Rectal smooth muscle tissue (tissue), 1 donor: Measurements from ENCODE around the gene RMDN2.

Experiments used
- H3K27ac ChIP-seq: one replicate; pipeline ENCODE4 v1.7.0; 2013; ENCODE audit warnings: low read depth, low read length, inconsistent platforms
- H3K27me3 ChIP-seq: one replicate; pipeline ENCODE4 v1.7.0; 2013; ENCODE audit warnings: low read length; ENCODE audit not compliant: control insufficient read depth, insufficient read depth
- H3K36me3 ChIP-seq: one replicate; pipeline ENCODE4 v1.7.0; 2013; ENCODE audit warnings: low read length; ENCODE audit not compliant: control insufficient read depth, insufficient read depth
- H3K4me1 ChIP-seq: one replicate; pipeline ENCODE4 v1.7.0; 2013; ENCODE audit warnings: low read length; ENCODE audit not compliant: control insufficient read depth, insufficient read depth
- H3K4me3 ChIP-seq: one replicate; pipeline ENCODE4 v1.7.0; 2013; ENCODE audit warnings: low read length
- H3K9ac ChIP-seq: one replicate; pipeline ENCODE4 v1.7.0; 2013; ENCODE audit warnings: low read length

RMDN2 gene

DNA sequence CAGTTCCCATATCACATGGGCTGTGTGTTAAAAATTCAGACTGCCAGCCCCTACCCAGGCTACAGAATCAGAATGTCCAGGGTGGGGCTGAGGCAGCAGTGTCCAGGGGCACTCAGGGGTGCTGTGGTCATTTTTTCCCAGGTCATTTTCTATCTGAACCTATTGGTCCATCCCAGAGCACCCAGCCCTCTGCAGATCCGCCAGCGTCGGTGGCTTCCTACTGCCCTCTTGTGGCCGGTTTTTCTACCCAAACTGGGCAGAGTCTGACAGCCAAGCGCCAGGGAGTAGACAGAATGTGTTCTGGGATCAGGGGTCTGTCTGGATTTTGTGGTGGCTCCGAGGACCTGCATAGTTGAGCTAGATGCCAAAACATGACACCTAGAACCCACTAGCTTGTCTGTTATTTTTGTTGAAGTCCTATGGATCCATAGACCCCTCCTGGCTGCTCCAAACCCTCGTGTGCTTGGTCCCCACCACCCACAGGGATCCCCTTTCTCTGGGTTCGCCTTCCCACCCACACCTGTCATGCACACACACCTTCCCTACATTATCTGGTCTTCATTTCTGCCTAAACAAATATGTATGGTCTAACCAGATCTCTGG is 34.1 kb upstream of the RMDN2 start:
- H3K9ac ChIP-seq = no peak overlapping the region
- no peaks in the 10 kb centered on the region for H3K36me3 ChIP-seq
- H3K4me1 ChIP-seq = no peaks in the 10 kb centered on the region
- no peak overlapping the region for H3K4me3 ChIP-seq
- H3K27me3 ChIP-seq = no peaks in the 10 kb centered on the region
- no peak overlapping the region for H3K27ac ChIP-seq

DNA sequence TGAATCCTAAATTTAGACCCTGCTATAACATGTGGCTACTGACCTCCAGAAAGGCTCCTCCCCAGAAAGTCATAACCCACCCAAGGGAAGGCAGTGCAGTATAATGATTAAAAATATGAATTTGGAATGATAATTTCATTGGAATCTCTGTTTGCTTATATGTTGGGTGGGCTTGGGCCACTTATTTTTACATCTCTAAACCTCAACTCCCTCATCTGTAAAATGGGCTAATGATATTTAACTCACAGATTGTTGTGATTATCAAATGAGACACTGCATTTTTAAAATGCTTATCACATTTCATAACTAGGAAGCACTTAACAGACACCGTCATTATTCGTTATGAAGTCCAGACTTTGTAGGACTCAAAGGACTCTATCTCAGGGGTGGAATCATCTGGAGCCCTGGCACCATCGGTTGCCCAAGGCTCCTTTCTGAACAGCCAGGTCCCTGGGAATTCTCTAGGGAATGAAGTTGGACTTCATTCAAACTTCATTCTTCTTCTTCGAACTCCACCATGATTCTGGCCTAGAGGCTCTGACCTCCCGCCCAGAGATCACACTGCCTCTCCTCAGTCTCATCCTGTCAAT is 33.1 kb upstream of the RMDN2 start:
- Histone ChIP-seq H3K27me3 (no peaks in the 10 kb centered on the region), H3K4me1 (no peaks in the 10 kb centered on the region), H3K4me3 (no peak overlapping the region), H3K9ac (no peak overlapping the region), H3K27ac (no peak overlapping the region), H3K36me3 (no peaks in the 10 kb centered on the region)

DNA sequence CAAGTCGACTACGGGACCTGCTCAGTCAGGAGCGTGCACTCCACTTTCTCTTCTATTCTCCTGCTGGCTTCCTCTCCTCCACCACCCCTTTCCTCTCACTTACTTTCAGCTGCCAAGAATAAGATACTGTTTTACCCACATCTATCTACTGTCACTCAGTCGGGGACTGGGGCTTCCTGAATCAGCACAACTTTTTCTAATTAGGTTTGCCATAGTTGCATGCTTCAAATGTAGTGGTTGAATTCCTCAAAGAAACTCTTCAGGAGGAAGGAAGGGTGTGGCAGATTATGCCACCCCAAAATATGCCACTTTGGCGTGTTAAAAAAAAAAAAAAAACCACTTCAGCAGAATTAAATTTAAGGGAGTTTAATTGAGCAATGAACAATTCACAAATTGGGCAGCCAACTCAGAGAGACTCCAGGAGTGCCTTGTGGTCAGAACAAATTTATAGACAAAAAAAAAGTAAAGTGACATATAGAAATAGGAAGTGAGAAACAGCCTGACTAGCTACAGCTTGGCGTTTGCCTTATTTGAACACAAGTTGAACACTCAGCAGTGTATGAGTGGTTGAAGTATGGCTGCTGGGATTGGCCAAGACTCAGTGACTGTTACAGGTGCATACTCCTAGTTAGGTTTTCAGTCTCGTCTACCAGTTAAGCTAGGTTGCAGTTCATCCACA is 32.5 kb upstream of the RMDN2 start:
- Histone ChIP-seq H3K4me1 (no peaks in the 10 kb centered on the region), H3K9ac (no peak overlapping the region), H3K36me3 (no peaks in the 10 kb centered on the region), H3K27ac (no peak overlapping the region), H3K4me3 (no peak overlapping the region), H3K27me3 (no peaks in the 10 kb centered on the region)

DNA sequence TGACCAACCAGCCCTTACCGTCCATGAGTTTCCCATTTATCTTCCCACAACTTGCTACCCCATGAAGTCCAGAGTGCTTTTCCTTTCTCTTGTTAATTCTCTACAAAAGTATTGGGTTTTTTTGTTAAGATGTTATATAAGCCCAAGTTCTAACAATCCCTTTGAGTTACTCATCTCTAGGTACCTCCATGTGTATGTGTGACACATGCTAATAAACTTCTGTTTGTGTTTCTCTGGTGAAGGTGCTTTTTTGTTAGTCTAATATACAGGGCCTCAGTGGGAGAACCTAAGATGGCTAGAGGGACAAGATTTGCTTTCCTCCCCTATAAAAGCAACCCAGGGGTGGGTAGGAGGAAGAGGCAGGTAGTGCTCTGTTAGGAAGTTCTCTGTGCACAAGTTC is 31.8 kb upstream of the RMDN2 start:
- H3K27me3 ChIP-seq = no peaks in the 10 kb centered on the region
- H3K36me3 ChIP-seq = no peaks in the 10 kb centered on the region
- H3K27ac ChIP-seq = no peak overlapping the region
- no peak overlapping the region for H3K9ac ChIP-seq
- no peaks in the 10 kb centered on the region for H3K4me1 ChIP-seq
- H3K4me3 ChIP-seq = no peak overlapping the region

DNA sequence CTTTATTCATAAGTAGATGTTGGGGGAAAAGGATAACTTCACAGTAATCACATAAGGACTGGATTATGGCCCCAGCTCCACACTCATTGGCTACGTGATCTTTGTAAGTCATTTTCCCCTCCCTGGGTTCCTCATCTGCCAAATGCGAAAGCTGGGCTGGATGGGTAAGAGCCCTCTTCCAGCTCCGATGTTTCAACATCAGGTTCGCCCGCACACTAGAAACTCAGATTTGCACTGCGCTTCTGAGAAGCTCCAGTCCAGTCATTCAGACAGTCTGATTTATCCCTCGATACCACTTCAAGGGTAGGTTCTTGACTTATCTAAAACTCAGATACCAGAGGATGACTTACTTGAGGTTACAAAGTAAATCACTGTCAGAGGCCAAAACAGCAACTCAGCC is 31.0 kb upstream of the RMDN2 start:
- Histone ChIP-seq H3K4me1 (no peaks in the 10 kb centered on the region), H3K27ac (no peak overlapping the region), H3K9ac (no peak overlapping the region), H3K36me3 (no peaks in the 10 kb centered on the region), H3K4me3 (no peak overlapping the region), H3K27me3 (no peaks in the 10 kb centered on the region)

DNA sequence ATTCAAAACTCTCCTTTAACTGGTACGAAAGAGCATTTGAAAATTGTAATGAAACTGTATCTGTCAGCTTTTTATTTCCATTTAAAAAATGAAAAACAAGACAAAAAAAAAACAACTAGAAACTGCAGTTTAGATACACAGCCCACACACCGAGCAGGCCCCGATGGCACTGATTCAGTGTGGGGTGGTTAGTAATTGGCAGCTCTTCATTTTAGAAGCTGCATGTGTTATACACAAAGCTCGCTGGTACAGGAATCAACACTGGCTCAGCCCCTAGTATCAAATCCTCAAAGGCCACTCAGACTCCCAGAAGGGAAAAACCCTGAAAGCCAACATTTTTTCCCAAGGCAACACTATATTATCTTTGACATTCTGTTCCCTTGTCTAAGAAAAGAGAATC is 30.5 kb upstream of the RMDN2 start:
- Histone ChIP-seq H3K27me3 (no peaks in the 10 kb centered on the region), H3K4me3 (no peak overlapping the region), H3K36me3 (no peaks in the 10 kb centered on the region), H3K4me1 (no peaks in the 10 kb centered on the region), H3K9ac (no peak overlapping the region), H3K27ac (no peak overlapping the region)

DNA sequence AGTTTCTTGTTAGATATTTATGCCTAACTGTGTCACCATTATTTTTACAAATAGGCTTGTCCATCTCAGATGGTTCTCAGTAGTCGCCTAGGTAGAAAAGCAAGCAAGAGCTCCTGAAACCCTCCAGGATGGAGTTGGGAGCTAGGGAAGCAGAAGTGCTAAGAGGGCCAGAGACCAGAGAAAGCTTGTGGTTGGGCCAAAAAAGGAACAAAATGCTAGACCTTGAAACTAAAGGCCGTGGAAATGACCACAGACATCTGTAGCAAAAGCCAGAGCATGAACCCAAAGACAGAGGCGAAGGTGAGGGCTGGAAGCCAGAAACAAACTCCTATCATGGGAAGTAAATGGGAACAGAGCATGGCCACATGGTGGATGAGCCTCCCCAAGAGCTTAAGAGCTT is 29.9 kb upstream of the RMDN2 start:
- Histone ChIP-seq H3K27me3 (no peaks in the 10 kb centered on the region), H3K4me1 (no peaks in the 10 kb centered on the region), H3K9ac (no peak overlapping the region), H3K4me3 (no peak overlapping the region), H3K27ac (no peak overlapping the region), H3K36me3 (no peaks in the 10 kb centered on the region)

DNA sequence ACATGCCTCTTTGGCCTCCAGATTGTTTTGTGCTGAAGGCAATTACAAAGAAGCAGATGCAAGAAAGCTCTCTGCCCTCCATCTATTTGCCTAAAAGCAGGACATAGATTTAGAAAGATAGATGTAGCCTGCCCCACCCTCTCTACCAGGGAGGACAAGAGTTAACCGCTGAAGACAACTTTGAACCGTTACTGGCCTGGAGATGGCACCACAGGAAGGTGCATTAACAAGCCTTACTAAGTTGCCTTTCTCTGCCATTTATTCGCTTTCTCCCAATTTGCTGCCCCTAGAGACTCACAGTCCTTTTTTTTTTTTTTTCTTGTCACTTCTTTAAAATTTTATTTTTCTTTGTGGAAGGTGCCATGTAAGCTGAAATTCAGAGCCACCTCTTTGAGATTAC is 28.8 kb upstream of the RMDN2 start:
- Histone ChIP-seq H3K4me1 (no peaks in the 10 kb centered on the region), H3K27ac (no peak overlapping the region), H3K9ac (no peak overlapping the region), H3K36me3 (no peaks in the 10 kb centered on the region), H3K27me3 (no peaks in the 10 kb centered on the region), H3K4me3 (no peak overlapping the region)

DNA sequence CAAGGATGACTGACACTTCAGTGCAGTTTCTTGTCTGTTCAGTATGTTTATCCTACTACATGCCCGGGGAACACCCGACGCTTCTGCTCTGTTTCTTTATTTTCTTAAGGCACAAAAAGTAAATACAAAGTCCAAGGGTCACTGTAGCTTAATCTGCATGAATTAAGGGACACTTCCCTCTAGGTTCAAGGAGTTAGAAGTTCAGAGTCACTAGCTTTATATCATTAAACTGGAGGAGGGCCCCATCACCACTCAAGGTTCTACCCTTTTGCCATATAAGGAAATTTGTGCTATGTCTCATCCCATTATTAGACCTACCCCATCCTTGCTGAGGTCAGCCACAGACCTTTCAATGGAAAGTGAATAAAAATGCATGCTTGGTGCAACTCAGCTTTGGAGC is 27.6 kb upstream of the RMDN2 start:
- no peak overlapping the region for H3K9ac ChIP-seq
- no peaks in the 10 kb centered on the region for H3K27me3 ChIP-seq
- H3K27ac ChIP-seq = no peak overlapping the region
- no peak overlapping the region for H3K4me3 ChIP-seq
- H3K4me1 ChIP-seq = no peaks in the 10 kb centered on the region
- H3K36me3 ChIP-seq = no peaks in the 10 kb centered on the region

DNA sequence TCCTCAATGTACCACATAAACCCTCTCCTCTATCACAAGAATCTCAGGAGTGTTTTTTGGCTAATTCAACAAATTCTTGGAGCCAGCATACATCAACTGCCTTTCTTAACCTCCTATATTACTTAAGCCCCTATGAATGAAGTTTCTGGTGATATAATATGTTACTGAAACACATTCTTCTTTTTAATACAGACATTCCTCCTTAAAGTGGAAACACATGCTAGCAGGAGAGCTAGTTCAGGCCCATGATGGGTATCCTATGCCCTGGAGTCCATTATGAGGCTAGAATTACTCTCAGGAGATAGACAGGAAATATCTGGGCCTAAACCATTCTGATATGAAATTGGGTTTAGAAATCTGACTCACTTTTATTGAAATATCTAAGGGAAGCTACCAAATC is 26.6 kb upstream of the RMDN2 start:
- Histone ChIP-seq H3K27me3 (no peaks in the 10 kb centered on the region), H3K9ac (no peak overlapping the region), H3K4me3 (no peak overlapping the region), H3K4me1 (no peaks in the 10 kb centered on the region), H3K27ac (no peak overlapping the region), H3K36me3 (no peaks in the 10 kb centered on the region)

DNA sequence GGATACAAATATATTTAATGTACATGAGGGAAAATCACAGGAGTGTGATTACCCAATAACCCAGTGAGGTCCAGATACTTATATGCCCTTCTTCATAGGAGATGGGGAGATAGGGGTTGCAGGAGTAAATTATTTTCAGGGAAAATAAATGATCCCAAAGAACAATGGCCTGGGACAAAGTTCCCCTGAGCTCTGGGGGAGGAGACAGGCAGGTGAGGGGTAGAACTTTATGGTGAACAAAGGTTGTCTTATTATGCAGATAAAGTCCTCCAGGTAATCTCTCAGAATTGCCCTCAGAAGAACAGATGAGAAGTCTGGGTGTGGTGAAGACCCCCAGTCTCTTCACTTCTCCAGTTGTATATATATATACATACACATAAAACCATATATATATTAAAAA is 22.1 kb upstream of the RMDN2 start:
- Histone ChIP-seq H3K27ac (no peak overlapping the region), H3K4me3 (no peak overlapping the region), H3K9ac (no peak overlapping the region), H3K36me3 (no peaks in the 10 kb centered on the region), H3K4me1 (no peaks in the 10 kb centered on the region), H3K27me3 (no peaks in the 10 kb centered on the region)

DNA sequence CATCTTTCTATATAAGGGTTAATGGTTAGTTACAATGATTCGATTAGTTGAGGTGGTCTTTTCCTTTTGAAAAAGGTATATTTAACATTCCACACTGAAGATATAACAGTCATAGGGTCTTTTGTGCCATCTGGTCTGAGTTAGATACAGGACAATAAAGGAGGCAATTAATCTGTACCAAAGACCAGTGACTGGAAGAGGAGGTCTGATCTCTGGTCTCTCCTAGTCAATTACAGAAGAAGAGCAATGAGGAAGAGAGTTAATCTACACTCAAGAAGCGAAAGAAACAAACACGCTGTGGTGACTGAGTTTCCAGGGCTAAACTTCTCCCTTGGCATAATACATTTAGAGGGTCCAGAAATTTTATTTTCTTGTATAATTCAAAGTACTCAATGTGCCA is 20.7 kb upstream of the RMDN2 start:
- Histone ChIP-seq H3K4me3 (no peak overlapping the region), H3K4me1 (no peaks in the 10 kb centered on the region), H3K36me3 (no peaks in the 10 kb centered on the region), H3K27me3 (no peaks in the 10 kb centered on the region), H3K27ac (no peak overlapping the region), H3K9ac (no peak overlapping the region)

DNA sequence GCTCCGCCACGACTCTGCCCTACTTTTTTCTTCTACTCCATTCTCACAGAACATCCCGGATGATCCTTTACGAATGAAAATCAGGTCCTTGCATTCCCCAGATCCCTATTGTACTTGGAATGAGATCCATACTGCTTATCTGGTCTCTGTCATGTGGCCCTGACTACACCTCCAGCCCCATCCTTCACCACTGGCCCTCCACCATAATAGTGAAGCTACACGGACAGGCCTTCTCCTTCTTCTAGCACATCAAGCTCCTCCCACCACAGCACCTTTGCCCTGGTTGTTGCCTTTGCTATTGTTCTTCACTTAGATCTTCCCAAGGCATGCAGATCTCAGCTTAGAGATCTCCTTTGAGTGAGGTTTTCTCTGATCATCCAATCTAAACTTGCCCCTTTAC is 20.1 kb upstream of the RMDN2 start:
- H3K27me3 ChIP-seq = no peaks in the 10 kb centered on the region
- no peak overlapping the region for H3K4me3 ChIP-seq

More for the DNA sequence above, 20.1 kb upstream of the RMDN2 start:
- no peak overlapping the region for H3K27ac ChIP-seq
- H3K4me1 ChIP-seq = no peaks in the 10 kb centered on the region
- no peak overlapping the region for H3K9ac ChIP-seq
- H3K36me3 ChIP-seq = no peaks in the 10 kb centered on the region
